GM21367 (cell line): ENCODE results near the gene XYLT1.

ENCODE experiments used
- ATAC-seq: cut with Tn5 transposase; IDR thresholded peaks from one replicate; pipeline ENCODE4 v1.9.1; 2021; ENCODE audit not compliant: unreplicated experiment

The XYLT1 gene

DNA sequence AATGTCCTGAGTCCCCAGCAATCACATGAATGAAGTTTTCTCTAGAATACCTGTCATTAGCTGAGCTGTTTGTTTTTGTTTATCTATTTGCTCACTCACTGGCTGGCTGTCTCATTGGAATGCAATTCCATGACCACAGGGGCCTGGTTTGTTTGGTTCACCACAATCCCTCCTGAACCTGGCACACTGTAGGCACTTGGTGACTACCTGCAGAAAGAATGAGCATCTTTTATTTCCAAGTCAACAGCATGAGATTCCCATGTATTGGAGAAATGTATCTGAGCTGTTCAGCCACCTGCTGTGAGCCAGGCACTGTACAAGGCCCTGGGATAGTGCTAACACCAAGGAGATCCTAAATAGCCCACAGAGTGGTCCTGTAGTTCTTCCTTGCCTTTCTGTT is 345.1 kb downstream of the XYLT1 start:
- ATAC-seq: no peak

- ATAC-seq: no peak
These were observed 352.7 kb downstream of the XYLT1 start for GRCh38 chr16:17117906-17118577.

GRCh38 chr16:17116595-17117322 is 354.0 kb downstream of the XYLT1 start:
- ATAC-seq: no peak

- ATAC-seq: no peak
These were observed 361.3 kb downstream of the XYLT1 start for GRCh38 chr16:17109413-17109812.

DNA sequence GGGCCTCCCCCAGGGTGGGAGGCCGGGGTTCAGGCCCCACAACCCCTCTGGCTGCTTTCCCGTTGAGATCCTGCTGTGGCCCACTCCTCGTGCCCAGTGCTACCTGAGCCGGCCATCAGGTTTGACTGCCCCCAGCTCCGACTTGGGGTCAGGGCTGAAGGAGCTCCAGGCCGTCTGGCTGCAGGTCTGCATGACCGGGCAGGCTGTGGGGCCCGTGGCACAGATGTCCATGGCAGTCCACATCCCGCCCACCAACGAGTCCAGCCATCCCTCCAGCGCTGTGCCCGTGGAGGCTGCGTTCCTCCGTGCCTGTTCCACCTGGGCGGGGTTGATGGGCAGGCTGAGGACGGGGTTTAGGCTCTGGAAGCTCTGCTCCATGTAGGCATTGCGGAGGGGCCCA is 362.2 kb downstream of the XYLT1 start:
- no peak for ATAC-seq

GRCh38 chr16:17107450-17107849 is 363.3 kb downstream of the XYLT1 start:
- ATAC-seq: no peak

DNA sequence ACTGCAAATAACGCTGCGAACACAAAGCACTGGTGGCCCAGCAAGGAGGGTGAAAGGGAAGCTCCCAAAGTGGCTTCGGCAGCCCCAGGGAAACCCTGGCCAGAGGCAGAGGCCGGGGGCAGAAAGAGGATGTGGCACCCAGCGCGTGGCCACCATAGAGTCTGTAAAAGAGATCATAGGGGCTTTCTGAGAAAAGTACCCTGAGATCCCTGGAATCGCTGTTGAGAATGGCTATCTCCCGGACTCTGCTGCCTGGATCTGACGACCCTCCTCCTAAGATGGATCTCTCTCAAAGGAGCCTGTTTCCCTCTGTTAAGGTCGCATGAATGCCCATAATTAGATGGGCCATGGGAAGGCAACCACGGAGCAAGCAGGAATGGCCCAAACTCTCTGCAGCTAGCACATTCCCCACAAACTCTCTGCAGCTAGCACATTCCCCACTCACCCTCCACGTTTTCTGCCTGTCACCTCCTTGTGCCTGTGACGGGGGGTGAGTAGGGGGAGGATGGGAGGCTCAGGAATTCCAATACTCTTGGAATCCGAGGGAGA is 364.4 kb downstream of the XYLT1 start:
- no peak for ATAC-seq

DNA sequence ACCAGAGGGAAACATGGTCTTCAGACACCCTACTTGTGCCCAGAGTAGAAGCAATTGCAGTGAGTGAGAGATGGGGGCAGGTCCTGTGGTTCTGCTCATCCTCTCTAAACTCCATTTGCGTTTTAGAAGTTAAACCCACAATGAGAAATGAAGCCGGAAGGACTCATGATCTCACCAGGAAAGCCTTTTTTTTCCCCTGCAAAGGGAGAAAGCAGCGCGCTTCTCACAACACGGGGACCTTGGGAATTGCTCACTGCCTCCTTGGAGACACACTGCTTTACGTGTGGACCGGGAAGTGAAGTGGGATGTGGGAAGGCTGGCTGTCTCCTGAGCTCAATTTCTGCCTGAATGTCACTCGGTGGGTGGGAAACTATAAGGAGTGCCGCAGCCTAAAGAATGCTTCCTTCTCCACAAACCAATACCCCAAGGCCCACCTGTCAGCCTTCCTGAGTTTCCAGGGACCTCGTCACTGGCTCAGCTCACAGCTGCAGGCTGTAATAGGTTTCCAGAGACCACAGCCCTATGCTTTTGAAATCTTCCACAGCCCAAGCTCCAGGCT is 365.4 kb downstream of the XYLT1 start:
- no peak for ATAC-seq

DNA sequence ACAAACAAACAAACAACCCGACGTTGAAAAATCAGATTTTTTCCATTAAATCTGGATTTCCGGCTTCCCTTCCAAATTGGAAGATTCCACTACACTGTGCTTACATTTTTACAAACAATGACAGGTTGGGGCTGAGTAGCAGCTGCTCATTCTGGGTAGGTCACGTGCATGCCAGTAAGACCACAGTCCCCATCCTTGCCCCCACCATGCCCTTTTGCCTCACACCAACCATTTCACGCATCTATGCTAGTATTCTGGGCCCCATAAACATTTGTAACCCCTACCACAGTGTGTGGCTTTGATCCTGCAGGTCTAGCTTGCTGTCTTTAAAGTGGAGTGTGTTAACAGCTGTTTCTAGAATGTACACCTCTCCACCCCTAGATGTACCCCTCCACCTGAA is 366.1 kb downstream of the XYLT1 start:
- no peak for ATAC-seq

DNA sequence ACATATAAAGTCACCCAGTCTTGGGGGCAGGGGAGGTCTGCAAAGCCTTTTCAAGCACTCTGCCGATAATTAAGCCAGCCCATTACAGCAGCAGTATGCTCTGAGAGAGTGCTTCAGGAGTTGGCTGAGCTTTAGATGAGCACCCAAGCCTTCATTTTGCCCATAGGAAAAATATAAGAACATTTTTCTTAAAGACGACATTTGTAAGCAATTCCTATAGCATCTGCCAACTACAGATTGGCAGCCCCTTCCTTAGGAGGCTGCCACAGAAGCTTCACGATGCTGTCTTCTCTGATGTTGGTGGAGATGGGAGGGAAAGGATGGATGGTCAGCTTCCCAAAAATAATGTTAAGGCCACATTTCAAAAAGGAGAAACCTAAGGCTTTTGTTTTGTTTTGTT is 367.5 kb downstream of the XYLT1 start:
- no peak for ATAC-seq

DNA sequence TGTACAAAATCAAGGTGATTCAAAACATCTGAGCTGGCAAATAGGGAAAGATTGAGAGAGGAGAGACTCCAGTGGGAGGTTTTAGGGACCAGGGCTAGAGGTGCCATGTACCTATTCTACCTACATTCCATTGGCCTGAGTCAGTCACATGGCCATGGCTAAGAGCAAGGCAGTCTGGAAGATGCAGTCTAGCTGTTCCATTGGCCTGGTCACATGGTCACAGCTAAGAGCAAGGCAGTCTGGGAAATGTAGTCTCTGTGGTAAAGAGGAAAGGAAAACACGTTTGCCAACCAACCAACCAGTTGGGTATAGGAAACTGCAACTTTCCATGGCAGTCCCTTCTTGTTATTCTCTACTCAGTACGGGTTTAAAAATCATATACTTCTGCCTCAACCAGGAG is 369.1 kb downstream of the XYLT1 start:
- ATAC-seq: no peak

- no peak for ATAC-seq
These were observed 372.1 kb downstream of the XYLT1 start for GRCh38 chr16:17098685-17099084.

DNA sequence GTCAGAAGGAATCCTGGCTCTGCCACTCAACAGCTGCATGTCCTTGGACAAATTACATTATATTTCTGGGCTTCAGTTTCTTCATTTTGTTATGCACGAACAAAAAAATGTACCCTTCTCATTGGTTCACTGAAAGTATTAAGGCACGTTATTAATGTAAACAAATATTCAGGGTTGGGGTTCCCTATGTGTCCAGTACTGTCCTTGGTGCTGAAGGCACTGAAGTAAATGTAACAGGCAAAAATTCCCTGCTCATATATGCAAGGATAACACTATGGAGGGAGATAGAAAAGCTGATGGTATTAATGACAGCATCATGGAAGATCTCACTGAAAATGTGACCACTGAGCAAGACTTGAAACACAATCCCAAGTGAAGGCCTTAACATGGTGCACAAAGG is 386.6 kb downstream of the XYLT1 start:
- ATAC-seq: no peak

DNA sequence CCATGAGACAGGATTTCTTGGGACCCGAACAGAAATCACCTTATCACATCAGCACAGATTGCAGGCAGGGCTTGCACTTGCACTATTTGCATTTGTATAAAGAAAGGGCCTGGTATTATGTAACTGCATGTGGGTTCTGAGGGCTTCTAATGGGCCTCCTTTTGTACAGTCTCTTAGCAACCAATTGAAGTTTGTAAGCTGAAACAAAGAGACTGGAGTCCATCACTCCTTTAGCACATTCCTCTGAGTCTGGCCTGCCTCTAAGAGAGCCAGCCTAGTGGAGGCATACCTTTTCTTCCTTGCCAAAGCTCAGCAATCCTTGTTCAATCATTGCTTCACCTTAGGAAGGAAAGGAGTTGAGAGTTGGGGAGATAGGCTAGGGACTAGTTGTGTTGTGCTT is 387.1 kb downstream of the XYLT1 start:
- no peak for ATAC-seq

GRCh38 chr16:17082095-17082882 is 388.5 kb downstream of the XYLT1 start:
- ATAC-seq: no peak

DNA sequence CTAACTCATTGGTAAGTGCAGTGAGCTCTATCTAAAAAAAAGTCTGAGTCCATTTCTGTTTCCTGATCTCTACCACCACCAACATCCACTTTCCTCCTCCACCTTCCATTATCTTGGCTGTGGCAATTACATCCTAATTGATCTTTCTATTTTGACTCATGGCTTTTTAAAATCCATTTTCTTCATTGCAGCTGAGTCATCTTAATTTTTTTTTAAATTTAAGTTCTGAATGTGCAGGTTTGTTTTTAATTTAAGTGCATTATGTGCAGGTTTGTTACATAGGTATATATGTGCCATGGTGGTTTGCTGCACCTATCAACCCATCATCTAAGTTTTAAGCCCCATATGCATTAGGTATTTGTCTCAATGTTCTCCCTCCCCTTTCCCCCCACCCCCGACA is 390.7 kb downstream of the XYLT1 start:
- ATAC-seq: no peak

- ATAC-seq: no peak
These were observed 391.7 kb downstream of the XYLT1 start for GRCh38 chr16:17078931-17079631.

GRCh38 chr16:17076818-17077498 is 393.8 kb downstream of the XYLT1 start:
- no peak for ATAC-seq

DNA sequence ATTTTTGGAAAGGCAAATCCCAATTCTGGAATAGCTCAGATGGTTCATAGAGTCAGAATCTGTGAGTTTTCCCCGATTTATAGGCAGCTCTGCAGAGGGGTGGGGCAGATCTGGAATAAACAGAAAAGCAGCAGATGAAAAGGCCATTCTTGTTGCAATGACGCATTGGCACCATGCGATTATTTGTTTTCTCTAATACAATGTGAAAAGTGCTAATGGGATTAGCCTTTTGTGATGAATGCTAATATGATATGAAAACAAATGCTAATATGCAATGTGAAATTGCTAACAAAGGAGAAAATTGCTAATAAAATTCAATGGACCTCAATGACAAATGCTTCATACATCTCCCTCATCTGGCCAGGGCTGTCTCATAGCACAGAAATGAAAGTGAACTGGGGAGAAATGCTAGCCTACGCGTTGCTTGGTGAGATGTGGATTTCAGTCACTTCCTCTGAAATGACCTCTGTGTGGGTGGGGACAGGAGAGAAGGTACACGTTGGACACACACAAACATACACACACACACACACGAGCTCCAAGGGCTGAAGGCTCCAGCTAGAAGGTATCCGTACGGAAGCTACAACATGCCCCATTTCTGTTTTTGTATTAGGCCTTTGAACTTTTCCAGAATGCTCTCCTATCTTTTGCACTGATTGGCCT is 394.5 kb downstream of the XYLT1 start:
- ATAC-seq: no peak

GRCh38 chr16:17072104-17072503 is 398.7 kb downstream of the XYLT1 start:
- ATAC-seq: no peak
